Esophagus squamous epithelium (tissue), 4 donors: ENCODE measurements around the gene OR2V2.
"Not testable (repeated sequence)": the region's sequence is repeated elsewhere in the genome, so short reads cannot be mapped to it uniquely, and the experiment has no call there.

Source experiments
- POLR2A ChIP-seq, 4 donors: fragments of 450-650 bp; IDR thresholded peaks; one replicate each; pipeline ENCODE4 v1.6.1; 2017; ENCODE audit warnings: antibody characterized with exemption in 4 of 4, mild to moderate bottlenecking in 4 of 4, moderate library complexity in 3 of 4
- TF ChIP-seq, protein P1 (sequence below), 6 experiments: fragments of 450-650 bp in 4 of 6; fragments of 200-600 bp in 2 of 6; sonication (generic) in 2 of 6; IDR thresholded peaks; one replicate each; pipeline ENCODE4 v1.5.1; 2016 to 2019; ENCODE audit warnings: antibody characterized with exemption in 6 of 6, mild to moderate bottlenecking in 4 of 6, moderate library complexity in 4 of 6

DNA sequence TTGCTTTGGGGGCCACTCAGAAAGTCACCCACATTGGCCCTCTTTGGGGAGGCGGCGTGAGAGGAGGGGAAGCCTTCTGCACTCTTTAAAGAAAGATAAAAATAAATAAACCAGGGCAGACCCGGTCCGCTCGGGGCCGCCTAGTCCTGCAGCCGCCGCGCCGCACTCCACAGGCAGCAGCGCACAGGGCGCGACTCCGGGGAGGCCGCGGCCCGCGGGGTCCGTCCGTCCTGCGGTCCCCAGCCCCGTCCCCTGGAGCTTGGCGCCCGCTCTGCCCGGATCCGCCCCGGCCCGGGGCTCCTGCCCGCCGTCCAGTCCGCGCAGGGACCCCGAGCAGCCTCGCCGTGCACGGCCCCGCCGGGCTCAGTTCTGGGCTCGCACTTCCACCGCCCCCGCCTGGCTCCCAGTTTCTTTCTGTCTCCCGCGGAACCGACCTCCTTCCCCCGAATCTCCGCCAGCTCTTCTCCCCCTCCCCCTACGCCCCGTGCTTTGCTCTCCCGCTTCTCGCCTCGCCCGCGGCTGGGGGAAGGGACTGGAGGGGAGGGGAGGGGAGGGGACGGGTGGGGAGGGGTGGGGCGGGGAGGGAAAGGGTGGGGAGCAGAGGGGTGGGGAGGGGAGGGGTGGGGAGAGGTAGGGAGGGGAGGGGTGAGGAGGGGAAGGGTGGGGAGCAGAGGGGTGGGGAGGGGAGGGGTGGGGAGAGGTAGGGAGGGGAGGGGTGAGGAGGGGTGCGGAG is 49.5 kb upstream of the OR2V2 start:
- TF ChIP-seq, protein P1, sequence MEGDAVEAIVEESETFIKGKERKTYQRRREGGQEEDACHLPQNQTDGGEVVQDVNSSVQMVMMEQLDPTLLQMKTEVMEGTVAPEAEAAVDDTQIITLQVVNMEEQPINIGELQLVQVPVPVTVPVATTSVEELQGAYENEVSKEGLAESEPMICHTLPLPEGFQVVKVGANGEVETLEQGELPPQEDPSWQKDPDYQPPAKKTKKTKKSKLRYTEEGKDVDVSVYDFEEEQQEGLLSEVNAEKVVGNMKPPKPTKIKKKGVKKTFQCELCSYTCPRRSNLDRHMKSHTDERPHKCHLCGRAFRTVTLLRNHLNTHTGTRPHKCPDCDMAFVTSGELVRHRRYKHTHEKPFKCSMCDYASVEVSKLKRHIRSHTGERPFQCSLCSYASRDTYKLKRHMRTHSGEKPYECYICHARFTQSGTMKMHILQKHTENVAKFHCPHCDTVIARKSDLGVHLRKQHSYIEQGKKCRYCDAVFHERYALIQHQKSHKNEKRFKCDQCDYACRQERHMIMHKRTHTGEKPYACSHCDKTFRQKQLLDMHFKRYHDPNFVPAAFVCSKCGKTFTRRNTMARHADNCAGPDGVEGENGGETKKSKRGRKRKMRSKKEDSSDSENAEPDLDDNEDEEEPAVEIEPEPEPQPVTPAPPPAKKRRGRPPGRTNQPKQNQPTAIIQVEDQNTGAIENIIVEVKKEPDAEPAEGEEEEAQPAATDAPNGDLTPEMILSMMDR (IDR thresholded peaks at IDR 0.05): not testable (repeated sequence)
- TF ChIP-seq POLR2A (IDR thresholded peaks at IDR 0.05): not testable (repeated sequence)
